H1 (cell line): ENCODE results near the gene RAMP3.

Experiments
- JUND ChIP-seq: IDR thresholded peaks from 2 replicates; pipeline ENCODE4 v1.6.1; 2011; ENCODE audit warnings: mild to moderate bottlenecking, improper control_type of control experiment, low read length
- SP4 ChIP-seq: IDR thresholded peaks from 2 replicates; pipeline ENCODE4 v1.6.1; 2012; ENCODE audit warnings: low read length, inconsistent platforms
- TF ChIP-seq, protein P1 (sequence below), 3 experiments: IDR thresholded peaks; 1 replicate in 2 of 3; 2 replicates in 1 of 3; pipeline versions ENCODE4 v1.5.1 to v1.6.1; 2011; ENCODE audit warnings: low read length in 3 of 3, mild to moderate bottlenecking in 3 of 3, inconsistent platforms in 2 of 3, low read depth in 1 of 3, moderate library complexity in 1 of 3; ENCODE audit not compliant: insufficient read depth in 1 of 3; ENCODE audit errors: control extremely low read depth in 1 of 3

DNA sequence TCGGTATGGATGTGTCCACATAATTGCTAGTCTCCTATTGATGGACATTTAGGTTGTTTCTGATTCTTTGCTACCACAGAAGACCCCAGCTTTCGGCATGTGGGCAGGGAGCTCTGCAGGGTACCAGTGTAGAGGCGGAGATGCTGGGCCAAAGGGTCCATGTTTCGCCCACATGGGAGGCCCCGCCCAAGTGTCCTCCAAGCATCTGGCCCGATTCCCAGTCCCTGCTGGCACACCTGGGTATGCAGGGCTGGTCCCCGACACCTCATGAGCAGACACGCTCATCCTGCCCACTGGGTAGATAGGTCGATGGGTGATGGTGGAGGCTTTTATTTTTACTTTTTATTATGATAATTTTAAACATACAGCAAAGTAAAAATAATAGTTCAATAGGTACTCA, 26.7 kb upstream of the RAMP3 start:
- TF ChIP-seq SP4, result no peak
- no peak for TF ChIP-seq JUND
- TF ChIP-seq, protein P1, sequence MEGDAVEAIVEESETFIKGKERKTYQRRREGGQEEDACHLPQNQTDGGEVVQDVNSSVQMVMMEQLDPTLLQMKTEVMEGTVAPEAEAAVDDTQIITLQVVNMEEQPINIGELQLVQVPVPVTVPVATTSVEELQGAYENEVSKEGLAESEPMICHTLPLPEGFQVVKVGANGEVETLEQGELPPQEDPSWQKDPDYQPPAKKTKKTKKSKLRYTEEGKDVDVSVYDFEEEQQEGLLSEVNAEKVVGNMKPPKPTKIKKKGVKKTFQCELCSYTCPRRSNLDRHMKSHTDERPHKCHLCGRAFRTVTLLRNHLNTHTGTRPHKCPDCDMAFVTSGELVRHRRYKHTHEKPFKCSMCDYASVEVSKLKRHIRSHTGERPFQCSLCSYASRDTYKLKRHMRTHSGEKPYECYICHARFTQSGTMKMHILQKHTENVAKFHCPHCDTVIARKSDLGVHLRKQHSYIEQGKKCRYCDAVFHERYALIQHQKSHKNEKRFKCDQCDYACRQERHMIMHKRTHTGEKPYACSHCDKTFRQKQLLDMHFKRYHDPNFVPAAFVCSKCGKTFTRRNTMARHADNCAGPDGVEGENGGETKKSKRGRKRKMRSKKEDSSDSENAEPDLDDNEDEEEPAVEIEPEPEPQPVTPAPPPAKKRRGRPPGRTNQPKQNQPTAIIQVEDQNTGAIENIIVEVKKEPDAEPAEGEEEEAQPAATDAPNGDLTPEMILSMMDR (IDR thresholded peaks at IDR 0.05; ENCODE audit: control extremely low read depth in 1 of 3, insufficient read depth in 1 of 3, low read depth in 1 of 3, low read length in 3 of 3), result no peak
